HG03045 (cell line): ENCODE data around the gene NAGLU.
A peak's percentile ranks its signal among the peaks of the same experiment; 100 is the strongest.
"Not testable (repeated sequence)": the region's sequence is repeated elsewhere in the genome, so short reads cannot be mapped to it uniquely, and the experiment has no call there.

Source experiments
- ATAC-seq: cut with Tn5 transposase; IDR thresholded peaks from one replicate; pipeline ENCODE4 v1.9.1; 2021; ENCODE audit warnings: mild to moderate bottlenecking, moderate library complexity; ENCODE audit not compliant: unreplicated experiment

NAGLU gene

DNA sequence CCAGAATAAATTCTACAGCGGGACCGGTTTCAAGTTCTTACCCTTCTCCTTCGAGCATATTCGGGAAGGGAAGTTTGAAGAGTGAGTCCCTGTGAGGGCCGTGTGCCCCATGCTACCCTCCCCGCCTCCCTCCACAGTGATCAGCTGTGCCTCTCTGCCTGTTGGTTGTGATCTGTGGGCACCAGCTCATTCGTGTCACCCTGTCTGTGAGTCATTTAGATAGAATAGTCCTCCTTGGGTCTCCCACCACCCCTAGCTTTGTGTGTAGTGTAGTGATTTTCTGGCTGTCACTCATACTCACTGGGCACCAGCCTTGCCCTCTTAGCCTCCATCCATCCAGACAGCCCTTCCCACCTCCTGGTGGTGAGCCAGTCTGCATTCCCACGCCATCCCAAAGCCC lies 15.0 kb upstream of the NAGLU start:
- no peak for ATAC-seq

DNA sequence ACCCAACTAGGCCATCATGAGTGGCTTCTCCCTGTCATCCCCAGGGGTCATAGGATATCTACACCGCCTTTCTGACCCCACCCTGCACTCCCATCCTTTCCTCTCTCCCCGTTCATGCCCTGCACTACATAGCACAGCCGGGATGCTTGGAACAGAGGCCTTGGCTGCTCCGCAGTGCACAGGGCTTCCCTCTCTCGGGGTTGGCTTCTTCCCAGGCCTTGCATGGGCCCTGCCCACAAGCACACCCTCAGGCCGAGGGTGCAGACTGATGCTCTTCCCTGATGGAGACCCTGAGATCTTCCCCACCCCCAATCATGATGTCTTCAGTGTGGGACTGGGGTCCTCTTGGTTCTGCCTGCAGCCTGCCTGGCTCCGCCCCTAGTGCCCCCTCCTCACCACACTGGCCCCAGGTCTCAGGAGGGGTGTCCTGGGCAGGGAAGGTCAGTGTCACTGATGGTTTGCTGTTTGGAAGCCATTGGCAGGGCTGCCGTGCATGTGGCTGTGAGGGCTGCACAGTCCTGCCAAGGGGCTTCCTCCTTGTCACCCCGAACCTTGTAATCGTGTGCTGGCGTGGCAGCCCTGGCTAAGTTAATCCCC lies 14.3 kb upstream of the NAGLU start:
- ATAC-seq = no peak

DNA sequence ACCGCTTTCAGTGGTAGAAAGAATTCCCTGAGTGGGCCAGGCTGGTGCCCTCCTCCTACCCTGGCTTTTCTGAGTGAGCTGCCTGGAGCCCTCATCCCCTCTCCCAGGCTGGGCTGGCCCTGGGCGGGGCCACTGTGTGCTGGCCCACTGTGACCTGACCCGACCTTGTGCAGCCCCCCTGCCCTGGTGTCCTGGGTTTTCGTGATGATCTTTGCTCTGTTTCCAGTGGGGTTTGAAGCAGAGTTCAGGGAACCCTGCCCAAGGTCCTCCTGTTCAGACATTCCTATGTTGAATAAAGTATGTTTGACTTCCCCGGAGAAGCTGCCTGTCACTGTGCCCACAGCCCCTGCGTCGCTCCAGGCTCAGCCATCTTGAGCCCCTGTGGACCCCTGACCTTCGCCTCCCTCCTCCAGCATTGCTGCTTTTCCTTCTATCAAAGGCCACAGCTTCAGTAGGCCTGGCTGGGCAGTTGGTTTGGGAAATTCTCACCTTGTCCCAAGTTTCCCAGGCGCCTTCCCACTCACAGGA lies 13.7 kb upstream of the NAGLU start:
- no peak for ATAC-seq

DNA sequence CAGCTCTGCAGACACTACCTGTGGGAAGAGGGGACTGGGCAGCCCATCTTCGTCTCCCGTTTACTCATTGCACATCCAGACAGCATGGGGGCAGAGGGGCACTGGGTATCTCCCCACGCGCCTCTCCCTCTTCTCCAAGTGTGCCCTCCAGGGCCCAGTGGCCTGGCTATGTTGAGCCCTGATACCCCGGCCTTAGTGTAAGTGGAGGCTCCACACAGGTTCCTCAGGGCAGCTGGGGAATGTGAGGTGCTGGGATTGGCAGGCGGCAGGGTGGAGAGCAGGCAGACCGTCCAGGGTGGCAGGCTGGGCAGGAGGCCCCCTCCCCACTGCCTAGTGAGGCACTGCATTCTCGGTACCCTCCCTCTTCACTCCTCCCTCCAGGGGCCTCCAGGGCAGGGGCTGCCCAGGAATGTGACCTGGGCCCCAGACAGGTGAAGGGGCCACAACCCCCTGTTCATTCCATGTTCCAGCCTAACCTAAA lies 13.2 kb upstream of the NAGLU start:
- ATAC-seq = no peak

DNA sequence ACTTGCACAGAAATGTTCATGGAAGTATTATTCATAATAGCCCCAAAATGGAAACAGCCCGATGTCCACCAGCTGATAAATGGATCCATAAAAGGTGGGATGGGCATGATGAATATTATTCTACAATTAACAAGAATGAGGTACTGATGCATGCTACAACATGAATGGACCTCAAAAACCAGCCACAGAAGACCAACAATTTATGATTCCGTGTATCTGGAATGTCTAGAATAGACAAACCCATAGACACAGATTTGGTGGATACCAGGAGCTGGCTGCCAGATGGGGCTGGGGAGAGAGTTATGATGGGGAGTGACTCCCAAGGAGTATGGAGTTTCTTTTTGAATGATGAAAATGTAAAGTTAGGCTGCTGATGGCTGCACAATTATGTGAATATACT lies 10.8 kb upstream of the NAGLU start:
- ATAC-seq = no peak

DNA sequence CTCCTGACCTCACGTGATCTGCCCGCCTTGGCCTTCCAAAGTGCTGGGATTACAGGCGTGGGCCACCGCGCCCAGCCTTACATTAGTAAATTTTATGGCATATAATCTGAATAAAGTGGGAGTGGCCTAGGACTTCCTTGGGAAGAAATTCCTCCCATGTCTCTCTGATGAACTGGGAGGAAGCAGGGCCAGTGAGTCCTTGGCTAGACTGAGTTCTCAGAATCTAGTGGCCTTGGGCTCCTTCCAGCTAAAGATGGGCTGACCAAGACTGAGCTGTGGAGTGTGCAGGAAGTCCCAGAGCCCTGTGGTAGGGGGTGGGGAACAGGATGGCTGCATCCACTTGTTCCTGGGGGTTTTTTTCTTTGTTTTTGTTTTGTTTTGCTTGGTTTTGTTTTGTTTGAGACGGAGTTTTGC lies 10.0 kb upstream of the NAGLU start:
- ATAC-seq = no peak

DNA sequence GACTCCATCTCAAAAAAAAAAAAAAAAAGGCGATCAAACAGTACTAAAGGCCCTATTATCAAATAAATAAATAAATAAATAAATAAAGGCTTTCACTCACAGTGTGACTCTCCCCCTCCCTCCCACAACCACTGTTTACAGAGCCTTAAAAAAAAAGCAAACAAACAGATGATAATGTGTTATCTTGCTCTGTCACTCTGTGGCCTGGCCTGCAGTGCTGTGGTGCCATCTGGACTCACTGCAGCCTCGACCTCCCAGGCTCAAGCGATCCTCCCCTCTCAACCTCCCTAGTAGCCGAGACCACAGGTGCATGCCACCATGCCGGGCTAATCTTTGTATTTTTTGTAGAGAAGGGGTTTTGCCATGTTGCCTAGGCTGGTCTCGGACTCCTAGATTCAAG lies 8.1 kb upstream of the NAGLU start:
- no peak for ATAC-seq

DNA sequence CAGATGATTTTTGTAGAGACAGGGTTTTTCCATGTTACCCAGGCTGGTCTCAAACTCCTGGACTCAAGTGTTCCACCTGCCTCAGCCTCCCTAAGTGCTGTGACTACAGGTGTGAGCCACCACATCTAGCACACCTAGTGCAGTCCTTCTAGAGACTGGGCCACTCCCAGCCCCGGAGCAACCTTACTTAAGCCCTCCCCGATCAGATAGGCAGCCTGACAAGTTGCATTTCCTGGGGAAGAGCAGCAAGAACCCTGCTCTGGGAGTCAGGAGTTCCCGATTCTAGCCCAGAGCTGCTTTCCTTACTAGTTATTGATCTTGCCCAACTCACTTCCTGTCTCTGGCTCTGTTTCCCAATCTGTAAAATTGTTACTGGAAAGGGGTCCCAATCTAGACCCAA lies 7.0 kb upstream of the NAGLU start:
- no peak for ATAC-seq

DNA sequence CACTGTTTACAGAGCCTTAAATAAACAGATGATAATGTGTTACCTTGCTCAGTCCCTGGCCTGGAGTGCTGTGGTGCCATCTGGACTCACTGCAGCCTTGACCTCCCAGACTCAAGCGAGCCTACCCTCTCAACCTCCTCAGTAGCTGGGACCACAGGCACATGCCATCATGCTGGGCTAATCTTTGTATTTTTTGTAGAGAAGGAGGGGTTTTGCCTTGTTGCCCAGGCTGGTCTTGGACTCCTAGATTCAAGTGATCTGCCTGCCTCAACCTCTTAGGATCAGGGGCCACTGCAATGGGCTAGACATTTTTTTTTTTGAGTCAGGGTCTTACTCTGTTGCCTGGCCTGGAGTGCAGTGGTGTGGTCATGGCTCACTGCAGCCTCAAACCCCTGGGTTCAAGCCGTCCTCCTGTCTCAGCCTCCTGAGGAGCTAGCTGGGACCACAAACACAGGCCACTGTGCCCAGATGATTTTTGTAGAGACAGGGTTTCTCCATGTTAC lies 5.0 kb upstream of the NAGLU start:
- ATAC-seq = no peak

DNA sequence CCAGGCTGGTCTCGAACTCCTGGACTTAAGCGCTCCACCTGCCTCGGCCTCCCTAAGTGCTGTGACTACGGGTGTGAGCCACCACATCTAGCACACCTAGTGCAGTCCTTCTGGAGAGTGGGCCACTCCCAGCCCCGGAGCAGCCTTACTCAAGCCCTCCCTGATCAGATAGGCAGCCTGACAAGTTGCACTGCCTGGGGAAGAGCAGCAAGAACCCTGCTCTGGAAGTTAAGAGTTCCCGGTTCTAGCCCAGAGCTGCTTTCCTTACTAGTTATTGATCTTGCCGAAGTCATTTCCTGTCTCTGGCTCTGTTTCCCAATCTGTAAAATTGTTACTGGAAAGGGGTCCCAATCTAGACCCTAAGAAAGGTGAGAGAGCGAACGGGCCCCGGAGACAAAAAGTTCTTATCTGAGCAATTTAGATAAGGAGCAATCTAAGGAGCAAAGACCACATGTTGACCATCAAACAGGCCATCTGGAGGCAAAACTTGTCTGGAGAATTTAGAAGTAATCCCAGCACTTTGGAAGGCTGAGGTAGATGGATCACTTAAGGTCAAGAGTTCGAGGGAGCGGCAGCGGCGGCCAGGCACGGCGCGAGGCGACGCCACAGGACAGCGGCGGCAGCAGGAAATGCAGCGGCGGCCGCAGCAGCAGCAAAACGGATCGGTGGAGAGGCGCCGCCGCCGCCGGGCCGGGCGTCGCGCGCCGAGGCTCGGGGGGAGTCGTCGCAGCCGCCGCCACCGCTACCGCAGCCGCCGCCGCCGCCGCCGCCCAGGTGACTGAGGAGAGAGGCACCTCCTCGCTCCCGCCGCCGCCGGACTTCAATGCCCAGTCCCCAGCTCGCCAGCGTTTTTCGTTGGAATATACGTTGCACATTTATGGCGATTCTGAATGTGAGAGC lies 4.3 kb upstream of the NAGLU start:
- ATAC-seq = no peak

DNA sequence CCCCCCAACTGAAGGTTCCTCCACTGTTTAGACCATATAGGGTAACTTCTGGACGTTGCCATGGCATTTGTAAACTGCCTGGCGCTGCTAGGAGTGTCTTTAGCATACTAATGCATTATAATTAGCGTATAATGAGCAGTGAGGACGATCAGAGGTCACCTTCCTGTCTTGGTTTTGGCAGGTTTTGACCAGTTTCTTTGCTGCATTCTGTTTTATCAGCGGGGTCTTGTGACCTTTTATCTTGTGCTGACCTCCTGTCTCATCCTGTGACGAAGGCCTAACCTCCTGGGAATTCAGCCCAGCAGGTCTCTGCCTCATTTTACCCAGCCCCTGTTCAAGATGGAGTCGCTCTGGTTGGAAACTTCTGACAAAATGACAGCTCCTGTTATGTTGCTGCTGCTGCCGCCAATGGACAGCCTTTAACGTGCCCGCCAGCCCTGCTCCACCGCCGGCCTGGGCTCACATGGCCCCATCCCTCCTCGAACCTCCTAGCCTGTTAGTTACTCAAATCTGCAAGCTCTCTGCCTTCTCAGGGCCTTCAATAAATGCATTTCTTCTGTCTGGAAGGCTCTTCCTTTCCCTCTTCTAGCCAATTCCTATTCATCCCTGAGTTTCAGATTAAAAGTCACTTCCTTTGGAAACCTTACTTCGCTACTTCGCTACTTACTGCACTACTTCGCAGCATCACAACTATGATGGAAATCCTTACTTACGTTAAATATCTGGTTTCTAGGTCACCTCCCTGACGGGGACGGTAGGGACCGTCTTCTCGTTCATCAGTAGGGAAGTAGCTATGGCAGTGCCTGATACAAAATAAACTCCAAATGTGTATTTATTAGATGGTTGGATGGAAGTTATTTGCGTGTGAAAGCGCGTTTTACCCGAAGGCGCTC lies 640 bp upstream of the NAGLU start:
- no peak for ATAC-seq

DNA sequence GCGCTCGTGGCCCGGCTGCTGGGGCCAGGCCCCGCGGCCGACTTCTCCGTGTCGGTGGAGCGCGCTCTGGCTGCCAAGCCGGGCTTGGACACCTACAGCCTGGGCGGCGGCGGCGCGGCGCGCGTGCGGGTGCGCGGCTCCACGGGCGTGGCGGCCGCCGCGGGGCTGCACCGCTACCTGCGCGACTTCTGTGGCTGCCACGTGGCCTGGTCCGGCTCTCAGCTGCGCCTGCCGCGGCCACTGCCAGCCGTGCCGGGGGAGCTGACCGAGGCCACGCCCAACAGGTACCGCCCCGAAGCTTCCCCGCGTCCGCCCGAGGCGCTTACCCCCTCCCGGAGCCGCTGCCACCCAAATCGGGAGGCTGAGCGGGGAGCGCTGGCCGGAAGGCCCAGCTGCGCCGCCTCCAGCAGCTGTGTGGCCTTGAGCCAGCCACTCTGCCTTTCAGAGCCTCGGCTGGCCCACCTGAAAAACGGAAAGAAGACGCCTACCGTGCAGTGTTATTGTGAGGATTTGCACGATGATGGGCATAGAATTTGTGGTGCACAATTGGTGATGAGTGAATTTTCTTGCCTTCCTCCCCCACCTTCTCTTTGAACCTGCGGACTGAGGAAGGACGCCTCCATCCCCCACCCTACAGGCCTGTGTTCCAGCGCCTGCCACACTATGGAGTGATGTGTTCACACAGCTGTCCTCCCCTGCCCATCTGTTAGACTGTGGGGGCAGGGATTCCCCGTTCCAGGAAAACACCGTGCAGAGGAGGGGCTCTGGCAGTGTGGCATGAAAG lies 523 bp downstream of the NAGLU start:
- ATAC-seq = peak; percentile 58

DNA sequence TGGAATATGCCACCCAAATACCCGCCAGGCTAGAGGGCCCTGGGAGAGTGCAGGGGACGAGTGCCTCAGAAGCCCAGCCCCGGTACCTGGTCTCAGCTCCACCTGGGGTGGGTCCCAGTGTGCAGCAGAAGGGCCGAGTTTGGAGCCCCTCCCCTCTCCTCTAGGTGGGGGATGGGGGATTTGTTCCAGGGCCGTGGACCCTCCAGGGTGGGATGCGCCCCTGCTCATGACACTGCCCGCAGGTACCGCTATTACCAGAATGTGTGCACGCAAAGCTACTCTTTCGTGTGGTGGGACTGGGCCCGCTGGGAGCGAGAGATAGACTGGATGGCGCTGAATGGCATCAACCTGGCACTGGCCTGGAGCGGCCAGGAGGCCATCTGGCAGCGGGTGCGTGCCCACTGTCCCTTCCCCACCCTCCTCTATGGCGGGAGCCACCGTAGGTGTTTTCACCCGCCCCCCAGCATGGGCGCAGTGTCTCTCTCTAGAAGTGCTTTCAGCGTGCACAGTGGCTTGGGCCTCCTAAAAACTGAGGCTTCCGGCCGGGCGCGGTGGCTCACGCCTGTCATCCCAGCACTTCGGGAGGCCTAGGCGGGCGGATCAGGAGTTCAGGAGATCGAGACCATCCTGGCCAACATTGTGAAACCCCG lies 1.2 kb downstream of the NAGLU start:
- ATAC-seq = no peak

DNA sequence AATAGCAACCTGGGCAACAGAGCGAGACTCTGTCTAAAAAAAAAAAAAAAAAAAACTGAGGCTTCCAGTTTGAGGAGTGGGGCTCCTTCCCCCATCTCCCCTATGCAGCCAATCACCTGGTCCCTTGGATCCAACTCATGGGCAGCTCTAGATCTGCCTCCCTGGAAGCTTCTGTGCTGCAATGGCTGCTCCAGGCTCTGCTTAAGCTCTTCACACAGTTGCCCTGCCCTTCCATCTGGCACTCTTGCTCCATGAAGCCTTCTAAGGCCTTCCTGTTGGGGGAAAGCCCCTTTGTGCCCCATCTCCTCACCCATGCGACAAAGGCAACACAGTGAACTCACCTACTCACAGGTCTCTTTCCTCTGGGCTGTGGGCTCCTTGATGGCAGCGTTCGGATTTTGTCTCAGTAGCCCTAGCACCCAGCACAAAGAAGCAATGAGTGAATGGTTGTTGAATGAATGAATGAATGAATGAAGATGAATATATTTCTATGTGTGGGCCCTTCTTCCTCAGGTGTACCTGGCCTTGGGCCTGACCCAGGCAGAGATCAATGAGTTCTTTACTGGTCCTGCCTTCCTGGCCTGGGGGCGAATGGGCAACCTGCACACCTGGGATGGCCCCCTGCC lies 1.9 kb downstream of the NAGLU start:
- ATAC-seq = no peak

DNA sequence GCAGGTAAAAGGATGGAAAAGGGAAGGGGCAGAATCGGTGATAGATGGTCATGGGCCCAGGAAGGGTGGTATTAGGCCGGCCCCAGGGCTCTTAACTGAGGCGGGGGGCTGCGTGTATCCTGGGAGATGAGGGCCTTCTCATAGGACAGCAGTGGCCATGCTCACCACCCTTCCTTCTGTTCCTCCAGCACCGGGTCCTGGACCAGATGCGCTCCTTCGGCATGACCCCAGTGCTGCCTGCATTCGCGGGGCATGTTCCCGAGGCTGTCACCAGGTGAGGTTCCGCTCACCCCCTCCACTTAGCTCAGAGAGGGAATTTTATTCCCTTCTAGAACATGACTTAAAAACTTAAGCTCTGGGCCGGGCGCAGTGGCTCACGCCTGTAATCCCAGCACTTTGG lies 2.4 kb downstream of the NAGLU start:
- ATAC-seq = no peak

DNA sequence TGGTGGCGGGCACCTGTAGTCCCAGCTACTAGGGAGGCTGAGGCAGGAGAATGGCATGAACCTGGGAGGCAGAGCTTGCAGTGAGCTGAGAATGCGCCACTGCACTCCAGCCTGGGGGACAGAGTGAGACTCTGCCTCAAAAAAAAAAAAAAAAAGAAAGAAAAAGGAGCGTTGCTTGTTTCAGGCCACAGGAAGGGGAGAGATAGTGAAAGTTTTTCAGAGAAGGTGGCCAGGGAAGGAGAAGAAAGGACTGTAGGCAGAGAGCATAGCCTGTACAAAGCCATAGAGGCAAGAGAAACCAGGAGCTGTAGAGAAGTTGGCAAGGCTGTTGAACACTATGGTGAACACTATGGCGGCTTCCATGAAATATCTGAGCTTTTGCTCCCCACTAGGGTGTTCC lies 4.5 kb downstream of the NAGLU start:
- not testable (repeated sequence) for ATAC-seq

DNA sequence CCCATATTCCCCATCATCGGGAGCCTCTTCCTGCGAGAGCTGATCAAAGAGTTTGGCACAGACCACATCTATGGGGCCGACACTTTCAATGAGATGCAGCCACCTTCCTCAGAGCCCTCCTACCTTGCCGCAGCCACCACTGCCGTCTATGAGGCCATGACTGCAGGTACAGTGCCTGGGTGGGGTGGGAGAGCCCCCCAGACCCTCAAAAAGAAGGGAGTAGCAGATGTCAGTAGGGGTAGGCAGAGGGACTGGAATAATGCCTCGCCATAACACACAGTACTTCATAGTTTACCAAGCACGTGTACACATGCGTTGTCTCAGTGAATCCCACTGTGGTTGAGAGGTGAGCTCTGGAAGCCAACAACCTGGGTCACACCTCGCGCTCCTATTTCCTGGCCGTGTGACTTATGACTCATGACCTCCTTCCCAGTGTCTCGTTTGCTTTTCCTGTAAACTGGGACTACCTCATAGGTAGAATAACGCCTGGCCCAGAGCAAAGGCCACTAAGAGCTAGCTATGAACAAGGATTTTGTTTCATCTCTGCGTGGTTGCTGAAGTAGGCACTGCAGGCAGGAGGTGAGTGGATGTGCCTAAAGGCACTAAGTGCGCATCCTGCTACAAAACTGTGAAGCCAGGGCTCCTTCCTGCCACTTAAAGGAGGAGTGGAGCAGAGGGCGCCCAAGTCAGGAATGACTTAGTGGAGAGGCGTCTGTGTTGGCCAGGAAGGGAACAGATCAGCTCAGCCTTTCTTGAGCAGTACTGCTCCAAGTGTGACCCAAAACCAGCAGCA lies 5.2 kb downstream of the NAGLU start:
- ATAC-seq = no peak
